LNCaP clone FGC (cell line): Measurements from ENCODE around the gene BCAR1.
"Not testable (repeated sequence)": the region's sequence is repeated elsewhere in the genome, so short reads cannot be mapped to it uniquely, and the experiment has no call there.

Experiments used
- DNase-seq: peaks from one replicate; pipeline ENCODE4 v3.0.0-alpha.2; 2011; ENCODE audit warnings: low read depth
- H3K4me3 ChIP-seq: 2 replicates; pipeline ENCODE4 v1.5.1; 2011; ENCODE audit warnings: mild to moderate bottlenecking, low read depth, low read length, control low read depth
- TF ChIP-seq, protein P1 (sequence below): IDR thresholded peaks from 2 replicates; pipeline ENCODE4 v1.5.1; 2012; ENCODE audit warnings: mild to moderate bottlenecking; ENCODE audit not compliant: control insufficient read depth, insufficient read depth; ENCODE audit errors: extremely low read depth

Gene BCAR1

DNA sequence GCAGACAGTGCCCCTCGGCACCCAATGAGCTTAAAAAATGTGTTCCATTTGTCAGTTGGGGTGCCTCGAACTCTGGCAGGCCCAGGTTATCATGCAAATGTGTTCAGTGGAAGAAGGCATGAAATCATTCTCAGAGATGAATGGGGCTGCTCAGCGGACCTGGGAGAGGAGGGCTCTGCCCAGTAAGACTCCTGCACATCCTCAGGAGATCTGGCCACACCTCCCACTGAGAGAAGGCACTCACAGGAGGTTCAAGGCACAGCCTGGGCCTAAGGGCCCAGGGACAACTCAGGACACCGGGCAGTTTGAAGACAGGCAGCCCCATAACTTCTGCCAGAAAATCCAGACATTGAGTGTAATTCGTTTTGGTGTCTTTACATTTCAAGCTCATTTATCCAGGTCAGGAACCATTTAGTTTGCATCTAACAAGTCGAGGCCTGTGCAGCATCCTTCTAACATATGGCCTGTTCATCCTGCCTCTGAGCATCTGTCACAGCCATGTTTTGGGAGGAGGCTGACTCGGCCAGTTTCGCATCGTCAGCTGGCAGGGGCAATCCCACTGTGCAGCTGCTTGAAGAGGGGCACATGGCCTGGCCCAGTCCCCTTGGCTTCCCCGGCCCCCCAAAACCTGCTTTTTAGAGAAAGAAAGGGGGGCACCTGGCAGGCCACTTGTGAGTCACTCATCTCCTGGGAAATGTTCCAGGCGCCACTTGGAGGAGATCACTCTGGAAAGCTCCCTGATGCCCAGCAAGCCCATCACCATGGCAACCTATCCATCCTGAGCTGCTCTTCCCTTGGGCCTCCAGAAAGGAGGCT, 31.2 kb upstream of the BCAR1 start:
- no peak for DNase-seq
- H3K4me3 ChIP-seq: no peak overlapping the region
- TF ChIP-seq, protein P1, sequence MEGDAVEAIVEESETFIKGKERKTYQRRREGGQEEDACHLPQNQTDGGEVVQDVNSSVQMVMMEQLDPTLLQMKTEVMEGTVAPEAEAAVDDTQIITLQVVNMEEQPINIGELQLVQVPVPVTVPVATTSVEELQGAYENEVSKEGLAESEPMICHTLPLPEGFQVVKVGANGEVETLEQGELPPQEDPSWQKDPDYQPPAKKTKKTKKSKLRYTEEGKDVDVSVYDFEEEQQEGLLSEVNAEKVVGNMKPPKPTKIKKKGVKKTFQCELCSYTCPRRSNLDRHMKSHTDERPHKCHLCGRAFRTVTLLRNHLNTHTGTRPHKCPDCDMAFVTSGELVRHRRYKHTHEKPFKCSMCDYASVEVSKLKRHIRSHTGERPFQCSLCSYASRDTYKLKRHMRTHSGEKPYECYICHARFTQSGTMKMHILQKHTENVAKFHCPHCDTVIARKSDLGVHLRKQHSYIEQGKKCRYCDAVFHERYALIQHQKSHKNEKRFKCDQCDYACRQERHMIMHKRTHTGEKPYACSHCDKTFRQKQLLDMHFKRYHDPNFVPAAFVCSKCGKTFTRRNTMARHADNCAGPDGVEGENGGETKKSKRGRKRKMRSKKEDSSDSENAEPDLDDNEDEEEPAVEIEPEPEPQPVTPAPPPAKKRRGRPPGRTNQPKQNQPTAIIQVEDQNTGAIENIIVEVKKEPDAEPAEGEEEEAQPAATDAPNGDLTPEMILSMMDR: no peak

DNA sequence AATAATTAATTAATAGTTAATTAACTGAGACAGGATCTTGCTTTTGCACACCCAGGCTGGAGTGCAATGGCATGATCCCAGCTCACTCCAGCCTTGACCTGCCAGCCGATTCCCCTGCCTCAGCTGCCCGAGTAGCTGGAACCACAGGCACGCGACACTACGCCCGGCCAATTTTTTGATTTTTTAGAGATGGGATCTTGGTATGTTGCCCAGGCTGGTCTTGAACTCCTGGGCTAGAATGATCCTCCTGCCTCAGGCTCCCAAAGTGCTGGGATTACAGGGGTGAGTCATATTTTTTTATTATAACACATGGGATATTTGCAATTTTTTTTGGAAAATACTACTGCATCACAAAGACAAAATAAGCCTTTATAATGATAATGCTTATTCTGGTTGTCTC, 30.4 kb upstream of the BCAR1 start:
- no peak for DNase-seq
- TF ChIP-seq, protein P1: no peak
- H3K4me3 ChIP-seq: no peak overlapping the region

DNA sequence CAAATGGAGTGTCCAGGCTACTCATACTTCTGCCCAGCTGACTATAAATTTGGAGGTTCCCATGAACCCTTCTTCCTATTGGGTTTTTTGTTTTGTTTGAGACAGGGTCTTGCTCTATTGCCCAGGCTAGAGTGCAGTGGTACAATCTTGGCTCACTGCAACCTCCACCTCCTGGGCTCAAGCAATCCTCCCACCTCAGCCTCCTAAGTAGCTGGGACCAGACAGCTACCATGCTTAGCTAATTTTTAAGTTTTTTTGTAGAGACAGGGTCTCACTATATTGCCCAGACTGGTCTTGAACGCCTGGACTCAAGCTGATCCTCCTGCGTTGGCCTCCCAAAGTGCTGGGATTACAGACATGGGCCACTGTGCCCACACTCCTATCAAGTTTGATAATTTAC, 29.6 kb upstream of the BCAR1 start:
- DNase-seq, H3K4me3 ChIP-seq: not testable (repeated sequence)

DNA sequence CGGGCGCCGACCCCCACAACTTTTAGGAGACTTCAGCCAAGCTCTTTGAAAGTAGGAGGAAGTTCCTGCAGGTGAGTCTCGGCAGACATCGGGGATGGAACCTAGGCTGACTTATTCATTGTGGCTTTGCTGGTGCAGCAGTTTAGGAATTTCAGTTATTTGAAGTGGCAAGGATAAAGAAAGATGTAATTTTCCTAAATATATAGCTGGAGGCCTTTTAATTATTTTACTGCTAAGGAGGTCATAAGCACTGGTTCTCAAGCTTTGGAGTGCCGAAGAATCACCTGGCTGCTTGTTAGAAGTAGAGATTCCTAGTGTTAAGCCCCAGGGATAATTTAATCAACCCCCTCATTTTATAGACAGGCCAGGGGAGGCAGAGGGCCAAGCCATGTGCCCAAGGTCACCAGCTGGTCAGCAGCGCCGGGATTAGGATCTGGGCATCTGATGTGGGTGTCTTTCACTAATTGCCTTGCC, 28.9 kb upstream of the BCAR1 start:
- DNase-seq: no peak
- no peak overlapping the region for H3K4me3 ChIP-seq
- TF ChIP-seq, protein P1: no peak

DNA sequence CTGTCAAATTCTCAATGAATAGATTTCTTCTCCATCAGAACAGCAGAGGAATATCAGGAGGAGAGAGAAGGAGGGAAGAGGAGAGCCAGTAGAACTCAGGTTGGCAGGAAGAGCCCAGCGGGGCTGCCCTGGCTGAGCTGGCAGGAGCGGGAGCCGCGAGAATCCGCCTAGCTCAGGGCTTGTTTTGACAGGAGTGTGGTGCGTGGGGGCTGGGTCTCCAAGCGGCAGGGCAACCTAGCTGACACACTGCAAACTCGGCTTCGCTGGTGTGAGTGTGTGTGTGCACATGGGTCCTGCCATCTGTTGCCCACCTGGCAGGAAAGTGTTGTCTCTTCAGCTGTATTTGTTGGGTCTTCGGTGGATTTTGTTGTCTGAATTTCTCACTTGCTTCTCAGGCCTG, 27.9 kb upstream of the BCAR1 start:
- TF ChIP-seq, protein P1: no peak
- H3K4me3 ChIP-seq: no peak overlapping the region
- no peak for DNase-seq

DNA sequence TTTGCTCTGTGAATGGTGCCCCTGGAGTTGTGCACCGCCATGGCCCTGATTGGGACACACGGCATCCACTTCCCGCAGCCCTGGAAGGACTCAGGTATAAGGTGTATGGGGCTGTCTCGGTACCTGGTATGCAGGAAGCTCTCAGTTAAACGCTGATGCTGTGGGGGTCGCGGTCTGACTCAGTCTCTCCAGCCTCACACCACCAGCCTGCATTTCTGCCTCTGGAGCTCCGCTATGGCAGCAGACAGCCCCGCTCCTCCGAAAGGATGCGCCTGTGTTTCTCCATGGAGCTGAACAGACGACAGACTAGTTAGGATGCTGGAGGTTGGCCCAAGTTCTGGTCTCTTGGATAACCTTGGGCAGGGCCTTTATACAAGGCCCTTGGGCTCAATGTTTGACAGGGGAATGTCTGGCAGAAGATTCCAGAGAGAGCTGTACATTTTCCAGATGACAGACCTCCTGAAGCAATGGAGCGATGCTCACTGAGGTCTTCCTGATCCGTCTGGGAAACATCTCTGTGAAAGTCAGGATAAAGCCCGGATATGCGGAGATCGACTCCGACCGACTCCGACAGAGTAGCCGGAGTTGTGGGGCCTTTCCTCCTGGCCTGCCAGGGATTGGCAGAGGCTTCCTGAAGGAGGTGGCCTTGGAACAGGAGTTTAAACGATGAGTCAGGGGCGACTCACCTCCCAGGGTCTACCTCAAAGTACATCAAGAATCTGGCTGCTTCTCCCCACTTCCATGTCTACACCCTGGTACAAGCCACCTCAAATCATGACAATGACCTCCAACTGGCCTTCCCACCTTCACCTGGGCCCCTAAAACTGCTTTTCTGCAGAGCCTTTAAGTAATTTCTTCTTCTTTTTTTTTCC, 21.9 kb upstream of the BCAR1 start:
- TF ChIP-seq, protein P1: no peak
- H3K4me3 ChIP-seq: no peak overlapping the region
- DNase-seq: no peak

DNA sequence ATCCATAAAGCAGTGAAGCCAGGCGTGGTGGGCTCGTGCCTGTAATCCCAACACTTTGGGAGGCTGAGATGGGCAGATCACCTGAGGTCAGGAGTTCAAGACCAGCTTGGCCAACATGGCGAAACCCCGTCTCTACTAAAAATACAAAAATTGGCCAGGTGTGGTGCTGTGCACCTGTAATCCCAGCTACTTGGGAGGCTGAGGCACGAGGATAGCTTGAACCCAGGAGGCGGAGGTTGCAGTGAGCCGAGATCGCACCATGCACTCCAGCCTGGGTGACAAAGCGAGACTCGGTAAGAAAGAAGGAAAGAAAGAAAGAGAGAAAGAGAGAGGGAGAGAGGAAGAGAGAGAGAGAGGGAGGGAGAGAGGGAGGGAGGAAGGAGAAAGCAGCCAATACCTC, 21.2 kb upstream of the BCAR1 start:
- DNase-seq: not testable (repeated sequence)

More for the DNA sequence above, 21.2 kb upstream of the BCAR1 start:
- H3K4me3 ChIP-seq: not testable (repeated sequence)
